Cardiac fibroblast (primary cell): ENCODE data around the gene NSMCE1.

ENCODE experiments used
- DNase-seq, 2 donors: peaks; one replicate each; pipeline versions ENCODE4 v3.0.0 to v3.0.0-alpha.2; 2010; ENCODE audit warnings: low read depth in 2 of 2
- H3K4me3 ChIP-seq, 2 donors: replicated peaks in 1 of 2; 1 replicate in 1 of 2; 2 replicates in 1 of 2; pipeline ENCODE4 v1.5.1; 2011; ENCODE audit warnings: low read depth in 2 of 2, low read length in 2 of 2, mild to moderate bottlenecking in 2 of 2, moderate library complexity in 1 of 2
- TF ChIP-seq, protein P1 (sequence below): IDR thresholded peaks from one replicate; pipeline ENCODE4 v1.5.1; 2011; ENCODE audit warnings: low read depth, mild to moderate bottlenecking, low read length, inconsistent platforms

NSMCE1 gene

DNA sequence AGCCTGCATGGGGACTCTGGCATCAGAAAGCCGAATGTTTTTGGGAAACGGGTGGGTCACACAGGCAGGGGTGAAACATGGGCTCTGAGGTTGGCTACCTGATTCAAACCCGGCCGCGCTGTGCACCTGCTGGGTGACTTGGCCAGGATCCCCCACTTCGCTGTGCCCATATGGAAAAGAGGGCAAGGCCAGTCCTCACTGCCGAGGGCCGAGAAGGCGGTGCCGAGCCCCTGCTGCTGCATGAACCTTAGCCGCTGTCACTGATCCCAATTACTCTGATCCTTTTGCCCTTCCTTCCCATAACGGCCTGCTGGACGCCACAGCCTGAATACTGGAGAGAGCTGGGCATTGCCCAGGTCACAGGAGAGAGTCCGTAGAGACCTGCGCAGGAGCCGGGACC lies 47.6 kb downstream of the NSMCE1 start:
- H3K4me3 ChIP-seq, result no peak overlapping the region
- TF ChIP-seq, protein P1, sequence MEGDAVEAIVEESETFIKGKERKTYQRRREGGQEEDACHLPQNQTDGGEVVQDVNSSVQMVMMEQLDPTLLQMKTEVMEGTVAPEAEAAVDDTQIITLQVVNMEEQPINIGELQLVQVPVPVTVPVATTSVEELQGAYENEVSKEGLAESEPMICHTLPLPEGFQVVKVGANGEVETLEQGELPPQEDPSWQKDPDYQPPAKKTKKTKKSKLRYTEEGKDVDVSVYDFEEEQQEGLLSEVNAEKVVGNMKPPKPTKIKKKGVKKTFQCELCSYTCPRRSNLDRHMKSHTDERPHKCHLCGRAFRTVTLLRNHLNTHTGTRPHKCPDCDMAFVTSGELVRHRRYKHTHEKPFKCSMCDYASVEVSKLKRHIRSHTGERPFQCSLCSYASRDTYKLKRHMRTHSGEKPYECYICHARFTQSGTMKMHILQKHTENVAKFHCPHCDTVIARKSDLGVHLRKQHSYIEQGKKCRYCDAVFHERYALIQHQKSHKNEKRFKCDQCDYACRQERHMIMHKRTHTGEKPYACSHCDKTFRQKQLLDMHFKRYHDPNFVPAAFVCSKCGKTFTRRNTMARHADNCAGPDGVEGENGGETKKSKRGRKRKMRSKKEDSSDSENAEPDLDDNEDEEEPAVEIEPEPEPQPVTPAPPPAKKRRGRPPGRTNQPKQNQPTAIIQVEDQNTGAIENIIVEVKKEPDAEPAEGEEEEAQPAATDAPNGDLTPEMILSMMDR, result no peak

DNA sequence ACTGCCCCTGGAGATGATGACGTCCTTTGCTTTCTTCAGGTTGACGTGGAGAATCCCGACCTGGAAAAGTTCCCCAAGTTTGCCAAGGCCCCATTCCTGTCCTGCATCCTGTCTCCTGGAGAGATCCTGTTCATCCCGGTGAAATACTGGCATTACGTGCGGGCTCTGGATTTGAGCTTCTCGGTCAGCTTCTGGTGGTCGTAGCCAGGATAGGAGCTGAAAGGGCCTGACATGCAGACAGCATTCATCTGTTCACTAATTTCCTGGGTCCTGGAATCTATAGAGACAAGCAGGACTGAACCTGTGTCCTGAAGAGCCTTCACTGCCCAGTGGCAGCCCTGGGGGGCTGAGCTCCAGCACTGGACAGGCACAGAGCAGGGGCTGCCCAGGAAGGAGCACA lies 48.0 kb downstream of the NSMCE1 start:
- no peak overlapping the region for H3K4me3 ChIP-seq
- DNase-seq, result no peak
- TF ChIP-seq, protein P1, result no peak

More for the DNA sequence above, 47.6 kb downstream of the NSMCE1 start:
- DNase-seq, result no peak

DNA sequence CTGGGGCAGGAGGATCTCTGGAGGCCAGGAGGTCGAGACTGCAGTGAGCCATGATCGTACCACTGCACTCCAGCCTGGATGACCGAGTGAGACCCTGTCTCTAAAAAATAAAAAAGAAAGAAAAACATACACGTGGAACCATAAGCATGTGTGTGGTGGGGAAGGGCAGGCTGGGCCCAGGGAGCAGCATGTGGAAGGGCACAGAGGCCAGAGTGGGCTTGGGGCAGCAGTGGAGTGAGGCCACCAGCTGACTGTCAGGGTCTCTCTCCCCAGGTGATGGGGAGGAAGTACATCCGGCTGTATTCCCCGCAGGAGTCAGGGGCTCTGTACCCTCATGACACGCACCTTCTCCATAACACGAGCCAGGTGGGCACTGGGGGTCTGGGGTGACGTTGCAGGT lies 48.5 kb downstream of the NSMCE1 start:
- no peak for DNase-seq
- TF ChIP-seq, protein P1, result no peak
- no peak overlapping the region for H3K4me3 ChIP-seq

DNA sequence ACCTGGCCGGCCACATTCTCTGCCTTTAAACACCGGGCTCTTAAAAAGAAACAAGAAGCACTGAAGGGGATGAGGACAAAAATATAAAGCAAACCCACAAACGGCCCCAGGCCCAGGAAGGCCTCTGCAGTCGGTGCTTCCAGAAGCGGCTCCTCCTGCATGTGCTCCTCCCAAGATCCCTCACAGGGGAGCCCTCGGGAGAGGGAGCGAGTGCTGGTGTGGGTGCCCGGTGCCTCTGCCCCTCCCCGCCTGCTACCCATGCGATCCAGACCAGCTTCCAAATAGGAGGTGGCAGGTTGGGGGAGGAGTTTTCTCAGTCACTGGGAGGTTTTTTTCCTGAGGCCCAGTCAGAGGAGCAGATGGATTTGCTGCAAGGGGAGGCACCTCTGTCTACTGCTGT lies 49.4 kb downstream of the NSMCE1 start:
- TF ChIP-seq, protein P1, result no peak
- no peak overlapping the region for H3K4me3 ChIP-seq
- no peak for DNase-seq

DNA sequence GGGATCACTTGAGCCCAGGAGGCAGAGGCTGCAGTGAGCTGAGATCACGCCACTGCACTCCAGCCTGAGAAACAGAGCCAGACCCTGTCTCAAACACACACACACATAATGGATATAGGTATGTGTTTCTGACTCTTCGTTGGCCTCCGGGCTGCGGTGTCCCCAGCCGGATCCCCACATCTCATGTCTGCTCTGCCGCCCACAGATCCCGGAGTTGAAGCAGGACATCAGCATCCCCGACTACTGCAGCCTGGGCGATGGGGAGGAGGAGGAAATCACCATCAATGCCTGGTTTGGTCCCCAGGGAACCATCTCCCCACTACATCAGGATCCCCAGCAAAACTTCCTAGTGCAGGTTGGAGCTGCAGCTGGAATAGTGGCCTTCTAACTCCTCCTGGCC lies 49.8 kb downstream of the NSMCE1 start:
- no peak overlapping the region for H3K4me3 ChIP-seq
- DNase-seq, result no peak
- TF ChIP-seq, protein P1, result no peak

DNA sequence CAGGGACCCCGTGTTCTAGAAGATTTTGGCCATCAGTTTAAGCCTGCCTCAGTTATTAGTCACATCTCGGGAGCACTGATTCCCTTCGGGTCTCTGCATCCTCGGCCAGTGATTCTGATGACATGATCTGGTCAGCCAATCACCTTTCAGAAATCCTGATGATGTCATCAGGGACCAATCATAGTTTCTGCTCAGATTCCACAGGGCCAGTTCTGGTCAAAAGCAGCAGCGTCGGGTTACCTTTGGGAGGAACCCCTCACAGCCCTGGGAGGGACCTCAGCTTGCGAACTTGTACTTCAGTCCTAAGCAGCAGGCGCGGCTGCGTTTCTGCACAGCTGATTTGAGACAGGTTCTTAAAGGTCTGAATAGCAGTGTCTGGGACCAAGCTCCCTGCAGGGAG lies 51.3 kb downstream of the NSMCE1 start:
- peak; percentile 62 to 86 for DNase-seq
- H3K4me3 ChIP-seq, result no peak overlapping the region
- TF ChIP-seq, protein P1, result no peak

DNA sequence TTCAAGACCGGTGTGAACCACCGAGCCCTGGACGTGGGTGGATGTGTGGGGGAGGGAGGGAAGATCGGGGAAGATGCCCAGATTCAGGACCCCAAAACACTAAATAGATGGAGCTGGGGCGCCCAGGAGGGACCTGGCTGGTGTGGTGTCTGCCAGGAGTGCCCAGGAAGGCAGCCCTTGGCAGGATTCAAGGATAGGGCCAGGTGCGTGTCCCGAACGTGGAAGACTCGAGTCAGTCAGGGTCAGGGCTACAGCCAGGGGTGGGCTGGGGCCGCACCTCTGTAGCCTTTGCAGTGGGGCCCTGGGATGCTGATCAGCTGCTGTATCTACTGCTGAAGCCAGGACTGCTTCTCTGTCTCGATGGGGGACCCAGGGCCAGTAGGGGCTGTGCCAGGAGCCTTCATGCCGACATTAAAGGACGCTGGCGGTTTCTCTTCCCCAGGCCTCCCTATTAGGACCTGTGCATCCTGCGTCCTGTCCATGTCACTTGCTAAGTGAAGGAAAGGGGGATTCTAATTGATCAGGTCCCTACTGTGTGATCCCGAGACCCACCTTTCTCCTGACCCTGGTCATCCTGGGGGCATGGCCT lies 52.2 kb downstream of the NSMCE1 start:
- TF ChIP-seq, protein P1, result no peak
- no peak for DNase-seq
- no peak overlapping the region for H3K4me3 ChIP-seq
